OCI-LY1 (cell line): ENCODE measurements around the gene AACS.

Experiments used
- H2AFZ ChIP-seq: fragments of 200-600 bp; sonication (generic), shearing (Covaris generic); 2 replicates; pipeline ENCODE4 v1.6.0; 2014; ENCODE audit warnings: antibody characterized with exemption, mild to moderate bottlenecking, low read length
- H3F3A ChIP-seq: fragments of 200-600 bp; sonication (generic), shearing (Covaris generic); 2 replicates; pipeline ENCODE4 v1.6.0; 2014; ENCODE audit warnings: mild to moderate bottlenecking, antibody characterized with exemption, low read length, moderate library complexity; ENCODE audit not compliant: insufficient read depth
- H3K27ac ChIP-seq: fragments of 200-600 bp; sonication (generic); 2 replicates; pipeline ENCODE4 v1.5.1; 2014; ENCODE audit warnings: low read length, mixed run types, mild to moderate bottlenecking, low read depth; ENCODE audit not compliant: poor library complexity, severe bottlenecking
- H3K27me3 ChIP-seq: fragments of 200-600 bp; sonication (generic); 2 replicates; pipeline ENCODE4 v1.6.0; 2014; ENCODE audit warnings: antibody characterized with exemption, mild to moderate bottlenecking, low read length, moderate library complexity; ENCODE audit not compliant: insufficient read depth
- H3K36me3 ChIP-seq: fragments of 200-600 bp; sonication (generic); 2 replicates; pipeline ENCODE4 v1.6.1; 2014; ENCODE audit warnings: mild to moderate bottlenecking, antibody characterized with exemption, low read length, moderate library complexity, mixed read lengths; ENCODE audit not compliant: insufficient read depth
- H3K4me1 ChIP-seq: fragments of 200-600 bp; sonication (generic); 2 replicates; pipeline ENCODE4 v1.5.1; 2014; ENCODE audit warnings: mild to moderate bottlenecking, low read length, moderate library complexity; ENCODE audit not compliant: insufficient read depth, severe bottlenecking
- H3K4me2 ChIP-seq: fragments of 200-600 bp; sonication (generic), shearing (Covaris generic); 2 replicates; pipeline ENCODE4 v1.6.1; 2014; ENCODE audit warnings: low read length
- H3K4me3 ChIP-seq: fragments of 200-600 bp; sonication (generic); 2 replicates; pipeline ENCODE4 v1.5.1; 2014; ENCODE audit warnings: low read length, low read depth, mild to moderate bottlenecking, mixed read lengths; ENCODE audit not compliant: poor library complexity, severe bottlenecking
- H3K79me2 ChIP-seq: fragments of 200-600 bp; shearing (Covaris generic); 2 replicates; pipeline ENCODE4 v1.6.1; 2016; ENCODE audit warnings: mixed run types, low read length, mixed read lengths; ENCODE audit not compliant: insufficient read depth
- H3K9ac ChIP-seq: fragments of 200-600 bp; sonication (generic), shearing (Covaris generic); 2 replicates; pipeline ENCODE4 v1.6.1; 2014; ENCODE audit warnings: mild to moderate bottlenecking, low read length, mixed read lengths
- H3K9me2 ChIP-seq: fragments of 200-600 bp; sonication (generic), shearing (Covaris generic); 2 replicates; pipeline ENCODE4 v1.6.1; 2014; ENCODE audit warnings: low read depth, mild to moderate bottlenecking, low read length, mixed read lengths
- H3K9me3 ChIP-seq: fragments of 200-600 bp; shearing (Covaris generic); 2 replicates; pipeline ENCODE4 v1.6.1; 2014; ENCODE audit warnings: low read length, mixed read lengths
- H4K20me1 ChIP-seq: fragments of 200-600 bp; sonication (generic), shearing (Covaris generic); 2 replicates; pipeline ENCODE4 v1.6.0; 2016; ENCODE audit warnings: mild to moderate bottlenecking, low read length; ENCODE audit not compliant: insufficient read depth
- EZH2 ChIP-seq: fragments of 200-600 bp; sonication (generic), shearing (Covaris generic); IDR thresholded peaks from 2 replicates; pipeline ENCODE4 v1.8.0; 2017; ENCODE audit warnings: borderline replicate concordance, mixed run types, mild to moderate bottlenecking, antibody characterized with exemption, low read length, moderate library complexity, mixed read lengths
- TF ChIP-seq, protein P1 (sequence below): fragments of 200-600 bp; sonication (generic), shearing (Covaris generic); IDR thresholded peaks from 2 replicates; pipeline ENCODE4 v1.5.1; 2017; ENCODE audit warnings: mild to moderate bottlenecking, antibody characterized with exemption, low read length, moderate library complexity, mixed read lengths

AACS gene

DNA sequence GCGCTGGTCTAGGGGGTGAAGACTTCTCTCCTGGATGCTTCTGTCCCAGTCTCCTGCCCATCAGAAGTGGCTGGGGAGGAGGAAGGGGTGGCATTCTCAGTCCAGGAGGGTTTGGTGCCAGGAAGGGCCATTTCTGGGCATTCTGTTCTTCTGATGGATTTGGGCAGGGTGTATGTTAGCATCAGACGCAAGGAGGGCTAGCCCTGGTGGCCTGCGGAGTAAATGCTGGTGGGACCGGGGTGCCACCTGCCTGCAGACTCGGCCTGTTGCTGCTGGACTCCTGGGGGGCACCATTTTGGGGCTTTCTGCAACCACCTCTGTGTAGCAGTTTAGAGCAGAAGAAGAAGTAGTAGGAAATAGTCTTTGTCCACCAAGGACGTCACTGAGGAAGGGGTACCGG, 31.7 kb downstream of the AACS start:
- Histone ChIP-seq H3K9ac (no peak overlapping the region), H3K79me2 (no peaks in the 10 kb centered on the region), H3K4me3 (no peak overlapping the region), H3K4me2 (no peak overlapping the region), H3K9me2 (no peaks in the 10 kb centered on the region), H4K20me1 (no peaks in the 10 kb centered on the region), H3F3A (no peaks in the 10 kb centered on the region), H2AFZ (no peak overlapping the region), H3K27me3 (no peaks in the 10 kb centered on the region), H3K9me3 (no peaks in the 10 kb centered on the region), H3K27ac (no peak overlapping the region), H3K4me1 (no peaks in the 10 kb centered on the region), H3K36me3 (peaks cover 3% of the 10 kb centered on the region; the same call in 1 of the 2 replicates)
- no peak for TF ChIP-seq EZH2
- TF ChIP-seq, protein P1, sequence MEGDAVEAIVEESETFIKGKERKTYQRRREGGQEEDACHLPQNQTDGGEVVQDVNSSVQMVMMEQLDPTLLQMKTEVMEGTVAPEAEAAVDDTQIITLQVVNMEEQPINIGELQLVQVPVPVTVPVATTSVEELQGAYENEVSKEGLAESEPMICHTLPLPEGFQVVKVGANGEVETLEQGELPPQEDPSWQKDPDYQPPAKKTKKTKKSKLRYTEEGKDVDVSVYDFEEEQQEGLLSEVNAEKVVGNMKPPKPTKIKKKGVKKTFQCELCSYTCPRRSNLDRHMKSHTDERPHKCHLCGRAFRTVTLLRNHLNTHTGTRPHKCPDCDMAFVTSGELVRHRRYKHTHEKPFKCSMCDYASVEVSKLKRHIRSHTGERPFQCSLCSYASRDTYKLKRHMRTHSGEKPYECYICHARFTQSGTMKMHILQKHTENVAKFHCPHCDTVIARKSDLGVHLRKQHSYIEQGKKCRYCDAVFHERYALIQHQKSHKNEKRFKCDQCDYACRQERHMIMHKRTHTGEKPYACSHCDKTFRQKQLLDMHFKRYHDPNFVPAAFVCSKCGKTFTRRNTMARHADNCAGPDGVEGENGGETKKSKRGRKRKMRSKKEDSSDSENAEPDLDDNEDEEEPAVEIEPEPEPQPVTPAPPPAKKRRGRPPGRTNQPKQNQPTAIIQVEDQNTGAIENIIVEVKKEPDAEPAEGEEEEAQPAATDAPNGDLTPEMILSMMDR = no peak

DNA sequence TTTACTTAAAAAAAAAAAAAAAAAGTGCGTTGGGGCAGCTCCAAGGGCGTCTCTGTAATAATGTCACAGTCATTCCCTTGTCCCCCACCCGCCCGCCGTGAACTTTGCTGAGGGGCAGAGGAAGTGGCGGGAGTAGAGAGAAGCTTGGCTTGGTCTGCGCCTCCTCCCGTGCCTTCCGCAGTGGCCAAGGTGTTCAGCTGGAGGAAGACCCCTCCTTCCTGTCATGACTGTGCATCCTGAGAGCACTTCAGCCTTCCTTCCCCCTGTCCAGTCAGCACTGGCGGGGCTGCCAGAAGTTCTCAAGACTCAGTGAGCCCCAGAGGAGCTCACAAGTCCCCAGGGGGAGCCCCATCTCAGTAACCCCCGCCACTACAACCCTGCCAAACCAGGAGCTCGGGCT, 32.2 kb downstream of the AACS start:
- no peaks in the 10 kb centered on the region for H3K79me2 ChIP-seq
- H3K4me3 ChIP-seq = no peak overlapping the region
- H2AFZ ChIP-seq = no peak overlapping the region
- H3K27me3 ChIP-seq = no peaks in the 10 kb centered on the region
- H3K9me3 ChIP-seq = no peaks in the 10 kb centered on the region
- no peak overlapping the region for H3K4me2 ChIP-seq
- H3K9me2 ChIP-seq = no peaks in the 10 kb centered on the region
- H3F3A ChIP-seq = no peaks in the 10 kb centered on the region
- TF ChIP-seq, protein P1 = no peak
- no peak for TF ChIP-seq EZH2
- no peak overlapping the region for H3K9ac ChIP-seq
- no peak overlapping the region for H3K27ac ChIP-seq
- no peaks in the 10 kb centered on the region for H3K4me1 ChIP-seq
- H3K36me3 ChIP-seq = no peaks in the 10 kb centered on the region
- no peaks in the 10 kb centered on the region for H4K20me1 ChIP-seq

DNA sequence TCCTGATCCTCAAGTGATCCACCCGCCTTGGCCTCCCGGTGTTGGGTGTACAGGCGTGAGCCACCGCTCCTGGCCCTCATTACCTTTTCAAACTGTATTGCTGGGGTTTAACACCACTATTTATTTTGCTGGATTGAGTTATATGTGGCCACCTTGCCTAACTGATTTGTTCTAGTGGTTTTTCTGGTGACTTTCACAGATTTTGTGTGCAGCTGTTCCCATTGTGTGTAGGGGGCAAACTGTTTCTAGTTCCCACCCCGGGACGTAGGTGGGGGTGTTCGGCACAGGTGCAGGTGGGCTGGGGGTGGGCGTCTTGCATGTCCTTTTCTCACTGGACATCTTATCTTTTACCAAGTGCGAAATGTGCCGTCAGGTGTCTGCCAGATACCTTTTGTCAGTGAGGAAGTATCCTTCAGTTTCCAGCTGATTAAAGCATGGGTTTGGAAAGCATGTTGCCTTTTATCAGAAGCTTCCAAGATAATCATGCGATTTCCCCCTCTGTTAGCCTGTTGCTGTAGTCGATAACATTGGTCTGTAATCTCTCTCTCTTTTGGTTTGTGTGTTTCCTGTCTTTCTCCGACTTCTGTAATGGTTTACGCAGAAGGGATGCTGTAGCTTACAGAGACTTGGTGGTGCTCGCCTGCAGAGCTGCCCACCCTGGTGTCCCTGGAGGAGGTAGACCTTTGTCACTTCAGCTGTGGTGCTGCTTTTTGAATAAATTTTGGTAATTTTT, 33.6 kb downstream of the AACS start:
- H3K27me3 ChIP-seq = no peaks in the 10 kb centered on the region
- H3K9me3 ChIP-seq = no peaks in the 10 kb centered on the region
- peaks cover 6% of the 10 kb centered on the region; the same call in 1 of the 2 replicates for H3K36me3 ChIP-seq
- no peaks in the 10 kb centered on the region for H3K9me2 ChIP-seq
- H3F3A ChIP-seq = no peaks in the 10 kb centered on the region
- no peak overlapping the region for H3K4me2 ChIP-seq
- no peak overlapping the region for H3K27ac ChIP-seq
- no peaks in the 10 kb centered on the region for H3K4me1 ChIP-seq
- no peak overlapping the region for H3K9ac ChIP-seq
- TF ChIP-seq EZH2 = no peak
- TF ChIP-seq, protein P1 = no peak
- no peak overlapping the region for H3K4me3 ChIP-seq
- no peaks in the 10 kb centered on the region for H3K79me2 ChIP-seq
- H4K20me1 ChIP-seq = no peaks in the 10 kb centered on the region
- H2AFZ ChIP-seq = no peak overlapping the region
